OCI-M1 (cell line): Measurements from ENCODE around the gene OSBPL5.
"Not testable (repeated sequence)": the region's sequence is repeated elsewhere in the genome, so short reads cannot be mapped to it uniquely, and the experiment has no call there.

Experiments
- DNase-seq: peaks from one replicate; lab custom pipeline; 2025; lab: John Stamatoyannopoulos, UW

The OSBPL5 gene

GRCh38 chr11:3080733-3081385 lies 84.3 kb downstream of the OSBPL5 start:
- DNase-seq = no peak

GRCh38 chr11:3080104-3080503 lies 85.0 kb downstream of the OSBPL5 start:
- no peak for DNase-seq

GRCh38 chr11:3077846-3078440 lies 87.2 kb downstream of the OSBPL5 start:
- DNase-seq = no peak

- DNase-seq = no peak
Measured at GRCh38 chr11:3077189-3077836, 87.8 kb downstream of the OSBPL5 start.

GRCh38 chr11:3074912-3075589 lies 90.1 kb downstream of the OSBPL5 start:
- DNase-seq = no peak

GRCh38 chr11:3073029-3073435 lies 92.1 kb downstream of the OSBPL5 start:
- DNase-seq = no peak

GRCh38 chr11:3069425-3069824 lies 95.7 kb downstream of the OSBPL5 start:
- DNase-seq = no peak

GRCh38 chr11:3066308-3066707 lies 98.8 kb downstream of the OSBPL5 start:
- DNase-seq = not testable (repeated sequence)

- not testable (repeated sequence) for DNase-seq
Measured at GRCh38 chr11:3064709-3065108, 100.4 kb downstream of the OSBPL5 start.

- DNase-seq = not testable (repeated sequence)
Measured at GRCh38 chr11:3063876-3064275, 101.2 kb downstream of the OSBPL5 start.

GRCh38 chr11:3063432-3063831 lies 101.7 kb downstream of the OSBPL5 start:
- not testable (repeated sequence) for DNase-seq

GRCh38 chr11:3060436-3061025 lies 104.6 kb downstream of the OSBPL5 start:
- no peak for DNase-seq

GRCh38 chr11:3058753-3059664 lies 106.1 kb downstream of the OSBPL5 start:
- peak; percentile 53 for DNase-seq

GRCh38 chr11:3057069-3057963 lies 107.8 kb downstream of the OSBPL5 start, which contains the start of gene CARS1:
Gene CARS1, minus strand, starts transcription at chr11:3057423. Its CDS starts 56 bp downstream, at chr11:3057367.
- peak; percentile 95 for DNase-seq

- peak; percentile 14 for DNase-seq
Measured at GRCh38 chr11:3056296-3057068, 108.6 kb downstream of the OSBPL5 start.

- no peak for DNase-seq
Measured at GRCh38 chr11:3055891-3056290, 109.2 kb downstream of the OSBPL5 start.

- no peak for DNase-seq
Measured at GRCh38 chr11:3052567-3052966, 112.5 kb downstream of the OSBPL5 start.

- no peak for DNase-seq
Measured at GRCh38 chr11:3052109-3052479, 113.0 kb downstream of the OSBPL5 start.
